ENCODE results near the gene GNAQ.
A peak's percentile ranks its signal among the peaks of the same experiment; 100 is the strongest.

Gene GNAQ

GRCh38 chr9:77978086-77978781 is 53.4 kb downstream of the GNAQ start:
- TF ChIP-seq CREB1 (IDR thresholded peaks at IDR 0.05; ENCODE audit: low read depth) (no peak), FOXM1 (IDR thresholded peaks at IDR 0.05; ENCODE audit: borderline replicate concordance, low read depth) (no peak), ZBTB7A (IDR thresholded peaks at IDR 0.05; ENCODE audit: low read depth) (no peak), EGR1 (IDR thresholded peaks at IDR 0.05) (no peak), CEBPB (IDR thresholded peaks at IDR 0.05) (no peak), TEAD4 (IDR thresholded peaks at IDR 0.05) (no peak), EP300 (IDR thresholded peaks at IDR 0.05; ENCODE audit: borderline replicate concordance) (no peak), NFIC (IDR thresholded peaks at IDR 0.05) (no peak), REST (IDR thresholded peaks at IDR 0.05; ENCODE audit: low read depth) (no peak), RAD21 (IDR thresholded peaks at IDR 0.05; ENCODE audit: low read depth) (no peak), TAF1 (IDR thresholded peaks at IDR 0.05; ENCODE audit: low read depth) (no peak), TCF12 (IDR thresholded peaks at IDR 0.05; ENCODE audit: low read depth) (no peak), YY1 (IDR thresholded peaks at IDR 0.05; ENCODE audit: low read depth) (no peak)
- TF ChIP-seq, protein P1, sequence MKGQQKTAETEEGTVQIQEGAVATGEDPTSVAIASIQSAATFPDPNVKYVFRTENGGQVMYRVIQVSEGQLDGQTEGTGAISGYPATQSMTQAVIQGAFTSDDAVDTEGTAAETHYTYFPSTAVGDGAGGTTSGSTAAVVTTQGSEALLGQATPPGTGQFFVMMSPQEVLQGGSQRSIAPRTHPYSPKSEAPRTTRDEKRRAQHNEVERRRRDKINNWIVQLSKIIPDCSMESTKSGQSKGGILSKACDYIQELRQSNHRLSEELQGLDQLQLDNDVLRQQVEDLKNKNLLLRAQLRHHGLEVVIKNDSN (IDR thresholded peaks at IDR 0.05): no peak
- TF ChIP-seq, protein P2, sequence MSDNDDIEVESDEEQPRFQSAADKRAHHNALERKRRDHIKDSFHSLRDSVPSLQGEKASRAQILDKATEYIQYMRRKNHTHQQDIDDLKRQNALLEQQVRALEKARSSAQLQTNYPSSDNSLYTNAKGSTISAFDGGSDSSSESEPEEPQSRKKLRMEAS (IDR thresholded peaks at IDR 0.05): no peak

GRCh38 chr9:77977210-77977611 is 54.4 kb downstream of the GNAQ start:
- TF ChIP-seq RAD21 (IDR thresholded peaks at IDR 0.05; ENCODE audit: low read depth) (peak; percentile 75), REST (IDR thresholded peaks at IDR 0.05; ENCODE audit: low read depth) (no peak)

DNA sequence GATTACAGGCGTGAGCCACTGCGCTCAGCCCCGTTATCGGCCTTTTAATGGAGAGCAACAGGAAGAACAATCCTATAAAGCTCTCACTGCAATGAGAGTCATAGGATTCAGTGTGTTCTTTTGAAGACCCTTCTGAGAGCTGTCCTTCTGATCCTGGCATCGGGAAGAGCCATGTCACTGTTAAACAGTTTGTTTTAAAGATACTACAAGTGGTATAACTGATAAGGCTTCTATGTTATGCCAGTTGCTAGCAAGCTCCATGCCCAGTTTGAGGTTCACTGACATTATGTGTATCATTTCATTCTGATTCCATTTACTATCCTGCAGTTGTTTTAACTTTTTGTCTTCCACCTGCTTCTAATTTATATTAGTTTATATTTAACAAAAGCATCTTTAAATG is 55.8 kb downstream of the GNAQ start:
- TF ChIP-seq TCF12 (IDR thresholded peaks at IDR 0.05; ENCODE audit: low read depth): no peak

- TF ChIP-seq FOXM1 (IDR thresholded peaks at IDR 0.05; ENCODE audit: borderline replicate concordance, low read depth) (no peak), EGR1 (IDR thresholded peaks at IDR 0.05) (no peak), RAD21 (IDR thresholded peaks at IDR 0.05; ENCODE audit: low read depth) (no peak), EP300 (IDR thresholded peaks at IDR 0.05; ENCODE audit: borderline replicate concordance) (no peak), NFIC (IDR thresholded peaks at IDR 0.05) (no peak), YY1 (IDR thresholded peaks at IDR 0.05; ENCODE audit: low read depth) (no peak), CEBPB (IDR thresholded peaks at IDR 0.05) (no peak), TEAD4 (IDR thresholded peaks at IDR 0.05) (no peak), TCF12 (IDR thresholded peaks at IDR 0.05; ENCODE audit: low read depth) (no peak)
- TF ChIP-seq, protein P2 (IDR thresholded peaks at IDR 0.05): no peak
- TF ChIP-seq, protein P1 (IDR thresholded peaks at IDR 0.05): no peak
These were observed 56.6 kb downstream of the GNAQ start for GRCh38 chr9:77975036-77975435.

- TF ChIP-seq EP300 (IDR thresholded peaks at IDR 0.05; ENCODE audit: borderline replicate concordance) (no peak), TAF1 (IDR thresholded peaks at IDR 0.05; ENCODE audit: low read depth) (no peak), EGR1 (IDR thresholded peaks at IDR 0.05) (no peak), CEBPB (IDR thresholded peaks at IDR 0.05) (no peak), REST (IDR thresholded peaks at IDR 0.05; ENCODE audit: low read depth) (no peak), TEAD4 (IDR thresholded peaks at IDR 0.05) (no peak), ZBTB7A (IDR thresholded peaks at IDR 0.05; ENCODE audit: low read depth) (no peak), YY1 (IDR thresholded peaks at IDR 0.05; ENCODE audit: low read depth) (no peak), TCF12 (IDR thresholded peaks at IDR 0.05; ENCODE audit: low read depth) (no peak), FOXM1 (IDR thresholded peaks at IDR 0.05; ENCODE audit: borderline replicate concordance, low read depth) (no peak), RAD21 (IDR thresholded peaks at IDR 0.05; ENCODE audit: low read depth) (no peak), NFIC (IDR thresholded peaks at IDR 0.05) (no peak), CREB1 (IDR thresholded peaks at IDR 0.05; ENCODE audit: low read depth) (no peak)
- TF ChIP-seq, protein P1 (IDR thresholded peaks at IDR 0.05): no peak
- TF ChIP-seq, protein P2 (IDR thresholded peaks at IDR 0.05): no peak
These were observed 57.2 kb downstream of the GNAQ start for GRCh38 chr9:77974434-77974833.

Measured in Ishikawa (cell line).